Measurements from ENCODE around the gene DIP2C.

DIP2C gene

GRCh38 chr10:559767-560047 is 129.8 kb downstream of the DIP2C start:
- Histone ChIP-seq H3K4me3 (ENCODE audit: low read depth, low read length) (no peak overlapping the region), H3K36me3 (replicated peaks) (no peaks in the 10 kb centered on the region), H3K27me3 (replicated peaks) (no peaks in the 10 kb centered on the region), H3K27ac (no peak overlapping the region)
- no peak for DNase-seq
- TF ChIP-seq, protein P1, sequence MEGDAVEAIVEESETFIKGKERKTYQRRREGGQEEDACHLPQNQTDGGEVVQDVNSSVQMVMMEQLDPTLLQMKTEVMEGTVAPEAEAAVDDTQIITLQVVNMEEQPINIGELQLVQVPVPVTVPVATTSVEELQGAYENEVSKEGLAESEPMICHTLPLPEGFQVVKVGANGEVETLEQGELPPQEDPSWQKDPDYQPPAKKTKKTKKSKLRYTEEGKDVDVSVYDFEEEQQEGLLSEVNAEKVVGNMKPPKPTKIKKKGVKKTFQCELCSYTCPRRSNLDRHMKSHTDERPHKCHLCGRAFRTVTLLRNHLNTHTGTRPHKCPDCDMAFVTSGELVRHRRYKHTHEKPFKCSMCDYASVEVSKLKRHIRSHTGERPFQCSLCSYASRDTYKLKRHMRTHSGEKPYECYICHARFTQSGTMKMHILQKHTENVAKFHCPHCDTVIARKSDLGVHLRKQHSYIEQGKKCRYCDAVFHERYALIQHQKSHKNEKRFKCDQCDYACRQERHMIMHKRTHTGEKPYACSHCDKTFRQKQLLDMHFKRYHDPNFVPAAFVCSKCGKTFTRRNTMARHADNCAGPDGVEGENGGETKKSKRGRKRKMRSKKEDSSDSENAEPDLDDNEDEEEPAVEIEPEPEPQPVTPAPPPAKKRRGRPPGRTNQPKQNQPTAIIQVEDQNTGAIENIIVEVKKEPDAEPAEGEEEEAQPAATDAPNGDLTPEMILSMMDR (IDR thresholded peaks at IDR 0.05; ENCODE audit: low read depth, low read length, missing control alignments) = no peak
- in situ Hi-C loops (cut with HindIII; ENCODE audit: low pct_ligation_motif_present, low sequenced_read_pairs) = no loop called here

DNA sequence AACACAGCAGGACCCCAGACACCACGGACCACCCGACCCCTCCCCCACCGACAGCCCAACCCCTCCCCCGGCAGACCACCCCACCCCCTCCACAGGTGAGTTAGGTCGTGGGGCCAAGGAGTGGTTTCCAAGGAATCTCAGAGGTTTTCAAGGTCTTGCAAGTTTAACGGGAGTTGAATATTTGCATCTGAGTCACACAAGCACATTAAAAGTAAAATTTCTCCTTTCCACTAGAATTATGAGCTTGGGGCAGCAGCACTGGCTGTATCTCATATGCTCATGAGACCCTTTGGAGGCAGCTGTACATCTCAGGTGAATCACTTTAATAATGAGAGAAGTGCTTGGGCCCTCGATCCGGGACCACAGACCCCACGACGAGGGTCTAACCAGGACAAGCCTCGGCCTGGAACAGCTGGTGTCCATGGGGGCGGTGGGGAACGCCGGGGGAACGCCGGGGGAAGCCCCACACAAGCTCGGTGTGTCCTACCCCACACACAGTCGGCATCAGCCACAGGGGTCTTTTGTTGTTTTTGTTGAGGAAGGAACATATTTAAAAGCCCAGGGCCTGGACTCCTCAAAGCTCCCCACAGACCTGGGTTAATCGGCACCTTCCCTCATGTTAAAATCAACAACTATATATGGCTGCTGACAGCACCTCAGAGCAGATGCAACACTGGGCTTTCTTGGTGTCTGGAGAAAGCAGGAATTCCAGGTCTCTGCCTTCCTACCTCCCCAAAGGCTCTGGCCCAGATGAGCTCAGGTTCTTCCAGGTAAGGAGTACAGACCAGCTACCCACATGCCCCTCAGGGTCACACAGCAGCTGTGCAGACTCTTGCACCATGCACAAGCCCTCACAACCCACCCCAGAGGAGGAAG is 130.3 kb downstream of the DIP2C start:
- no peak for DNase-seq
- Histone ChIP-seq H3K36me3 (replicated peaks) (no peaks in the 10 kb centered on the region), H3K4me3 (ENCODE audit: low read depth, low read length) (no peak overlapping the region), H3K27me3 (replicated peaks) (no peaks in the 10 kb centered on the region), H3K27ac (no peak overlapping the region)
- TF ChIP-seq, protein P1 (IDR thresholded peaks at IDR 0.05; ENCODE audit: low read depth, low read length, missing control alignments) = no peak
- in situ Hi-C loops (cut with HindIII; ENCODE audit: low pct_ligation_motif_present, low sequenced_read_pairs) = no loop called here

- Histone ChIP-seq H3K27me3 (replicated peaks) (no peaks in the 10 kb centered on the region), H3K36me3 (replicated peaks) (no peaks in the 10 kb centered on the region), H3K27ac (no peak overlapping the region), H3K4me3 (ENCODE audit: low read depth, low read length) (no peak overlapping the region)
- no peak for DNase-seq
- TF ChIP-seq, protein P1 (IDR thresholded peaks at IDR 0.05; ENCODE audit: low read depth, low read length, missing control alignments) = no peak
- in situ Hi-C loops (cut with HindIII; ENCODE audit: low pct_ligation_motif_present, low sequenced_read_pairs) = no loop called here
These were observed 131.1 kb downstream of the DIP2C start for GRCh38 chr10:558364-558763.

DNA sequence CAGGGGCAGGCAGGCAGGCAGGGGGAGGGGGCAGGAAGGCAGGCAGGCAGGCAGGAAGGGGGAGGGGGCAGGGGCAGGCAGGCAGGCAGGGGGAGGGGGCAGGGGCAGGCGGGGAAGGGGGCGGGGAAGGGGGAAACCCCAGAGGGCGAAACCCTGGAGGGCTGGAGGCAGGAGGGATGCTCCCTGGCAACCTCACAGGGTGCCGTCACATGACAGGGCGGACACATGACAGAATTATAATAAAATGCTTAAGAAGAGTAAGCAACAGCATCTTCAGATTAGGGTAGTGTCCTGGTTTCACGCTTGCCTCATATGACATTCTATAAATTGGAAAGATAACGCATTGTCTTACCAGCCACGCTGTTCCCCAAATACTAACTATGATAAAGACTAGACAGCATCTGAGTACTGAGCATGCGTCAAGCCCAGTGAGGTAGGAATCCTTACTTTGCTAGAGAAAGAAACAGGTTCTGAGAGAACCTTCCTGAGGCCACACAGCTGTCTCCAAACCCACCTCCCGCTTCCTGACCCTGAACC is 131.6 kb downstream of the DIP2C start:
- TF ChIP-seq, protein P1 (IDR thresholded peaks at IDR 0.05; ENCODE audit: low read depth, low read length, missing control alignments) = no peak
- no peaks in the 10 kb centered on the region for H3K36me3 ChIP-seq (replicated peaks)
- in situ Hi-C loops (cut with HindIII; ENCODE audit: low pct_ligation_motif_present, low sequenced_read_pairs) = no loop called here
- no peaks in the 10 kb centered on the region for H3K27me3 ChIP-seq (replicated peaks)
- H3K4me3 ChIP-seq (ENCODE audit: low read depth, low read length) = no peak overlapping the region
- no peak overlapping the region for H3K27ac ChIP-seq
- DNase-seq = no peak

- in situ Hi-C loops (cut with HindIII; ENCODE audit: low pct_ligation_motif_present, low sequenced_read_pairs) = no loop called here
- TF ChIP-seq, protein P1 (IDR thresholded peaks at IDR 0.05; ENCODE audit: low read depth, low read length, missing control alignments) = no peak
- DNase-seq = no peak
- Histone ChIP-seq H3K27me3 (replicated peaks) (no peaks in the 10 kb centered on the region), H3K36me3 (replicated peaks) (no peaks in the 10 kb centered on the region), H3K27ac (no peak overlapping the region), H3K4me3 (ENCODE audit: low read depth, low read length) (no peak overlapping the region)
These were observed 132.4 kb downstream of the DIP2C start for GRCh38 chr10:556971-557637.

All from brain microvascular endothelial cell (primary cell).